A549 (cell line): ENCODE results near the gene SORCS2.

ENCODE experiments used
- CEBPB ChIP-seq, 2 experiments: fragments of >200 bp in 1 of 2; sonication (Bioruptor Twin) in 1 of 2; formaldehyde crosslinking in 1 of 2; IDR thresholded peaks; 2 replicates each; pipeline ENCODE4 v1.6.1; 2012 to 2016
- CHD4 ChIP-seq: fragments of 200-600 bp; sonication (generic); IDR thresholded peaks from 2 replicates; pipeline ENCODE4 v1.6.1; 2016; ENCODE audit warnings: antibody characterized with exemption, mild to moderate bottlenecking, borderline replicate concordance
- KDM1A ChIP-seq: fragments of 200-600 bp; sonication (generic); IDR thresholded peaks from 2 replicates; pipeline ENCODE4 v1.6.1; 2016; ENCODE audit warnings: low read depth, mild to moderate bottlenecking
- POLR2A ChIP-seq: IDR thresholded peaks from 2 replicates; pipeline ENCODE4 v1.6.1; 2012; ENCODE audit warnings: mild to moderate bottlenecking, low read length
- RAD21 ChIP-seq, 2 experiments: fragments of >200 bp in 1 of 2; sonication (Bioruptor Twin) in 1 of 2; formaldehyde crosslinking in 1 of 2; IDR thresholded peaks in 1 of 2; conservative IDR thresholded peaks in 1 of 2; 2 replicates in 1 of 2; 3 replicates in 1 of 2; pipeline ENCODE4 v1.6.1; 2012 to 2018; ENCODE audit warnings: inconsistent platforms in 1 of 2
- RCOR1 ChIP-seq: fragments of 150-350 bp; IDR thresholded peaks from 2 replicates; pipeline ENCODE4 v1.6.1; 2014; ENCODE audit warnings: antibody characterized with exemption, low read length, low read depth
- SREBF2 ChIP-seq: fragments of 450-650 bp; IDR thresholded peaks from 2 replicates; pipeline ENCODE4 v1.6.1; 2014; ENCODE audit warnings: mild to moderate bottlenecking, moderate library complexity
- ZSCAN20 ChIP-seq: fragments of 250-450 bp; sonication (Bioruptor Pico); IDR thresholded peaks from 2 replicates; pipeline ENCODE4 v1.8.0; 2022; ENCODE audit warnings: mild to moderate bottlenecking, moderate library complexity
- TF ChIP-seq, protein P1 (sequence below): fragments of >200 bp; sonication (Bioruptor Twin); formaldehyde crosslinking; IDR thresholded peaks from 3 replicates; pipeline ENCODE4 v1.5.1; 2016

GRCh38 chr4:7777871-7778509, 585.7 kb downstream of the SORCS2 start:
- TF ChIP-seq KDM1A (no peak), CEBPB (IDR thresholded peaks at IDR 0.05) (no peak), POLR2A (no peak), RCOR1 (no peak), SREBF2 (no peak), ZSCAN20 (CRISPR knock-in tag) (no peak), RAD21 (conservative IDR thresholded peaks at IDR 0.05 in 1 of 2, IDR thresholded peaks at IDR 0.05 in 1 of 2) (no peak), CHD4 (no peak)
- TF ChIP-seq, protein P1, sequence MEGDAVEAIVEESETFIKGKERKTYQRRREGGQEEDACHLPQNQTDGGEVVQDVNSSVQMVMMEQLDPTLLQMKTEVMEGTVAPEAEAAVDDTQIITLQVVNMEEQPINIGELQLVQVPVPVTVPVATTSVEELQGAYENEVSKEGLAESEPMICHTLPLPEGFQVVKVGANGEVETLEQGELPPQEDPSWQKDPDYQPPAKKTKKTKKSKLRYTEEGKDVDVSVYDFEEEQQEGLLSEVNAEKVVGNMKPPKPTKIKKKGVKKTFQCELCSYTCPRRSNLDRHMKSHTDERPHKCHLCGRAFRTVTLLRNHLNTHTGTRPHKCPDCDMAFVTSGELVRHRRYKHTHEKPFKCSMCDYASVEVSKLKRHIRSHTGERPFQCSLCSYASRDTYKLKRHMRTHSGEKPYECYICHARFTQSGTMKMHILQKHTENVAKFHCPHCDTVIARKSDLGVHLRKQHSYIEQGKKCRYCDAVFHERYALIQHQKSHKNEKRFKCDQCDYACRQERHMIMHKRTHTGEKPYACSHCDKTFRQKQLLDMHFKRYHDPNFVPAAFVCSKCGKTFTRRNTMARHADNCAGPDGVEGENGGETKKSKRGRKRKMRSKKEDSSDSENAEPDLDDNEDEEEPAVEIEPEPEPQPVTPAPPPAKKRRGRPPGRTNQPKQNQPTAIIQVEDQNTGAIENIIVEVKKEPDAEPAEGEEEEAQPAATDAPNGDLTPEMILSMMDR, result no peak
